ENCODE data around the gene TGFBRAP1.
A peak's percentile ranks its signal among the peaks of the same experiment; 100 is the strongest.

The TGFBRAP1 gene

GRCh38 chr2:105329561-105330495, at the start of gene TGFBRAP1:
TSS of gene TGFBRAP1 (minus strand) at chr2:105329735. CDS start at chr2:105308301, 21,434 bp downstream.
- peak; percentile 42 for DNase-seq

- DNase-seq, result no peak
These were observed 49.4 kb upstream of the TGFBRAP1 start for GRCh38 chr2:105378921-105379383.

- DNase-seq, result no peak
These were observed 48.8 kb upstream of the TGFBRAP1 start for GRCh38 chr2:105378276-105378840.

- no peak for DNase-seq
These were observed 48.3 kb upstream of the TGFBRAP1 start for GRCh38 chr2:105377871-105378270.

- DNase-seq, result no peak
These were observed 47.3 kb upstream of the TGFBRAP1 start for GRCh38 chr2:105376789-105377240.

DNA sequence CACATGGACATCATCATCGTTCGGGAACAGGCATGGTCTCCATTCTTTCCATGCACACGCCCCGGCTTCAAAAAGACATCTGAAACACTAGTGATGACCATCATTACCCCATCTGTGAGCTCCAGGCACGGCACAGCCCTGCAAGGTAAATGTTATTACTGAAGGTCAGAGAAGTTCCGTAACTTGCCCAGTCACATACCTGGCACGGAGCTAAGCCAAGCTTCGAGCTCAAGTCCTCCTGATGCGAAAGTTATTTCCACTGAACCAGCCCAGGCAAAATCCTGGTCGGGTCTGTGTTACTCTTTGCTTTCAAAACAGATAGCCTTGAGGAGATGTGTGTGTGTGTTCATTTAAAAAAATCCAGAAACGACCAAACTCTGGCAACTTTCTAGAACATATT, 46.5 kb upstream of the TGFBRAP1 start:
- no peak for DNase-seq

DNA sequence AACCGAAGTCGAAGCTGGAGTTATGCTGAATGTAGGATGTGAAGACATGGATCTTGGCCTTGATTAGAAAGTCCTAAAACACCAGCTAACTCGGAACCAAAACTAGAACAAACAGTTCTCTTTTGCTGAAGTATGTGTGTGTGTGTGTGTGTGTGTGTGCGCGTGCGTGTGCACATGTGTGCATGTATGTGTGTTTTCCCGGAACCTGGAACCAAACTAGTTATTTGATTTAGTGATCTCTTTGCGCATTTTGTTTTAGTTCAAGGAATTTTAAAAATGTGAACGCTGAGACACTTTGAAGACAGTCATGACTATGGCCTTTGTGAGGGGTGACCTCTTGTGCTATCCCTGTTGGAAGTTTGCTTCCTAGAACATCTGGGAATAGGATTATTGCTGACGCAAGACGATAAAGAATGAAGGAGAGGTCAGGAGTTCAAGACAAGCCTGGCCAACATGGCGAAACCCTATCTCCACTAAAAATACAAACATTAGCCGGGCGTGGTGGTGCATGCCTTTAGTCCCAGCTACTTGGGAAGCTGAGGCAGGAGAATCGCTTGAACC, 45.5 kb upstream of the TGFBRAP1 start:
- no peak for DNase-seq

DNA sequence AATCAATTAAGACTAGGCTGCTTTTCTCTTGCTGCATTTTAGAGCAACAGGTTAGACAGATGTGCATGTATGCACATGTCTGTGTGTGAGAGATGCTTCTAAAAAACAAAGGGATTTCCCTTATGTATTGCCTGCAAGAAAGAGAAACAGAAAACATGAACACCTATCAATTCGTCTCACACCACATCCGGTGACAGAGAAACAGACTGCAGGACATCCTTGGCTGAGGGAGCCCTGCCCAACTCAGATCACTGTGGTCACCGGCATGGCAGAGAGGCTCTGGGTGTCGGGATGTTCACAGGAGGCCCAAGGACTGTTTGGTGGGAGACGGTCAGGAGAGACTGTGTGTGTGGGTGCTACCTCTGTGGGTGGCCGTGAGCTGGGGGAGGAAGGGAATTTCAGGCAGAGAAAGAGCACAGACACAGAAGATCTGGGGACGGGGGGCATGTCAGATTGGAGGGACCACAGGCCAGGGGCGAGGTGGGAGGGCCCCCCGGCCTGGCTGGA, 44.4 kb upstream of the TGFBRAP1 start:
- peak; percentile 18 for DNase-seq

DNA sequence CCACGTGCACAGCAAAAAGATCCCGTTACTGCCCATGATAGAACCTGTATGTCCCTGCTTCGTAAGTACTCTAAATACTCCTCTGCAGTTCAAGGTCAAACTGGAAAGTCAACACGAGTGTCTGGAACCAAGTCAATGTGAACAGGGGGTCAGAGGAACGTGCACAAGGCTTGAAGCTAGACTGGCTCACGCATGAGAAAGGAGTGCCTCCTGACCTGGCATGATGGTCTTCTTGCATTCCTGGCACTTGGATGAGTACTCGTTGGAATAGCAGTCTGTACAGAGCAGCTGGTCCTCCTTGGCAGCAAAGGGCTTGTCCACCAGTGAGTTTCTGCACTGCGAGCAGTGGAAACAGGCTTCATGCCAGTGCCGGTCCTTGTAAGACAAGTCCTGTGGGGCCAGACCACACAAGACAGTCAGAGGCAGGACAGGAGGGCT, 43.8 kb upstream of the TGFBRAP1 start:
- DNase-seq, result no peak

GRCh38 chr2:105371810-105372209, 42.3 kb upstream of the TGFBRAP1 start:
- DNase-seq, result no peak

GRCh38 chr2:105371156-105371555, 41.6 kb upstream of the TGFBRAP1 start:
- DNase-seq, result no peak

GRCh38 chr2:105369777-105370690, 40.5 kb upstream of the TGFBRAP1 start:
- peak; percentile 89 for DNase-seq

DNA sequence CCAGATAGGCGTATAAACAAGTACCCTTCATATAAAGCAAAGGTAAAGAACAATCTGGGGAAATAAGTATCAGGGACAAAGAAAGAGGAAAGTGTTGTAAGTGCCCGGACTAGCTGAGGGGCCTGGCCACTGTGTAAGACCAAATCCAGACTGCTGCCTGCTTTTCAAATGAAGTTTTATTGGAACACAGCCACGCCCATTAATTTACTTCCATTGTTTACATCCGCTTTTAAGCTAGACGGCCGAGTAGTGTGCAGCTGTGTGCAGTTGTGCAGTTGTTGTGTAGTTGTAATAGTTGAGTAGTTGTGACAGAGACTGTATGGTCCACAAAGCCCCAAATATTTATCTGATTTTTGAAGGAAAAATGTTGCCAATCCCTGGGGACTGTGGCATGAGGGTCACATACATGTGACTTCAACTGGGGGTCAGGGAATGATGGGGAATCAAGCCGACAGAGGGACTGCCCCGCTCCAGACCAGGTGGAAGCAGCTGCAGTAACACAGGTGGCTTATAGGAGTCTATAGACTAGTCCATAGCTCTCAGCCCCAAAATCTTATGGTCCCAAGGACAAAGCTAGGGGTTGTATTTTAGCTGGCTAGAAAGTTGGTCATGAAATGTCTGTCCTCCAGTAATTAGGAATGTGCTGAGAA, 39.3 kb upstream of the TGFBRAP1 start:
- DNase-seq, result no peak

GRCh38 chr2:105365206-105365605, 35.7 kb upstream of the TGFBRAP1 start:
- DNase-seq, result no peak

GRCh38 chr2:105364436-105365139, 35.1 kb upstream of the TGFBRAP1 start:
- no peak for DNase-seq

- no peak for DNase-seq
These were observed 33.5 kb upstream of the TGFBRAP1 start for GRCh38 chr2:105362862-105363591.

GRCh38 chr2:105361102-105361889, 31.8 kb upstream of the TGFBRAP1 start:
- no peak for DNase-seq

- no peak for DNase-seq
These were observed 29.1 kb upstream of the TGFBRAP1 start for GRCh38 chr2:105358593-105358992.

DNA sequence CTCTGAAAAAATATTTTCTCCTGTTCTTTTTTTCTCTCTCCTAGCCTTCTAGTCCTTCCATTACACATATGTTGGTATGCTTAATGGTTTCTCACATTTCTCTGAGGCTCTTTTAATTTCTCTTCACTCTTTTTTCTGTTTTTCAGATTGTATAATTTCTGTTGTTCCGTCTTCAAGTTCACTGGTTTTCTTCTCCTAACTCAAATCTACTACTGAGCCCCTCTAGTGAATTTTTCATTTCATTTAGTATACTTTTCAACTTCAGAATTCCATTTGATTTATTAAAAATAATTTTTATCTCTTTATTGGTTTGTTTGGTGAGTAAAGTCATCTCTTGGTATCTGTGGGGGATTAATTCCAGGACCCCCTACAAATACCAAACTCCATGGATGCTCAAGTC, 27.6 kb upstream of the TGFBRAP1 start:
- DNase-seq, result no peak
